HG02623 (cell line): ENCODE data around the gene MRPL19.

Source experiments
- ATAC-seq: cut with Tn5 transposase; IDR thresholded peaks from one replicate; pipeline ENCODE4 v1.9.1; 2021; ENCODE audit warnings: moderate library complexity; ENCODE audit not compliant: unreplicated experiment

The MRPL19 gene

DNA sequence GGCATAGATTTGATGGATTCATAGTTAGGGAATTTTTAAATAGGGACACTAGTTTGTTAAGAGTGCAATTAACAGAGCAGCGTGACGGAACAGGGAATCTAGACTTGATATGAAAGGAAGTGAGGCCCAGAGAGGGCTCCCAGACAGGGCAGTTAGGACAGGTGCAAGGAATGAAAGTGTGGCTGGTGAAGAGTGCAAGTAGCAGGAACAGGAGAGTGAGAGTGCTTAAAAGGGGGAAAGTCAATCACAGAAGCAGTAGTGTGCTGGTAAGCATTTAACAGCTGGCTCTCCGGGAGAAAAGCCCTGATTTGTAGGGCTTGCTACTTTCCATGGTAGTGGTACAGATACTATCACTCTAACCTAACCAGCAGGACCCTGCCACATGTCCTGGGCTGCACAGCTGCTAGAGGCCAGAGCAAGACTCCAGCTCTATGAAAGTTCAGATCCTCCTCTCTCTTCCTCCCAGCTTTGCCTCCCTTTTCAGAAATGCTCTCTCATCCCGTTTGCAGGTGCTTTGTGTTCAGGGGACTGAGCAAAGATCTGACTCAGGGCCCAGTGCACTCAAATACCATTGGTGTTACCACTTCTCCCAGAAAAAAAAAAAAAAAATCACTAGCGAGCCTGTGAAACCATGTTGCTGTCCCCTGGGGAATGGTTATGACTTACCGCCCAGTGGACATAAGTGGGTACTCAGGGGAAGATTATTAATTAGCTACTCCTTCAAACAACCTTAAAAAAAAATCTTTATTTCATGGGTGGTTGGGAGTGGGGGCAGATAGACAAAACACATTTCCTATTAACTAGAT is 82.2 kb downstream of the MRPL19 start:
- no peak for ATAC-seq

DNA sequence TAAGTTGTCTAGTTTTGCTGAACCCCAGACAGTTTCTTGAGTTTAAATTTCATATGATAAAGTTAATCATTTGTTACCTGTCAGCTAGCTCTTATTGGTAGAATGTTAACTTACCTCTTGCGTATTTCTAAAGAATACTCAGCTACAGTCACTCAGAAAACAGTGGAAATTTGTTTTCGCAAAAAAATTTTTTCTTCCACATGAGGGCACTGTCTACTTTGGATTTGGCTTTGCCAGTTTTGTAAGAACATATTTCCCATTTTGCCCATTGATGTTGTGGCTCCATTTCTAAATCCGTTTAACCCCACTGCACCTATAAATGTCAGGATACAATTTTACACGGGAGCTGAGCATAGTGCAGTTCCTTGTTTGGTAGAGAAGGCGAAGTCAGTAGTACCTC is 83.3 kb downstream of the MRPL19 start:
- no peak for ATAC-seq

DNA sequence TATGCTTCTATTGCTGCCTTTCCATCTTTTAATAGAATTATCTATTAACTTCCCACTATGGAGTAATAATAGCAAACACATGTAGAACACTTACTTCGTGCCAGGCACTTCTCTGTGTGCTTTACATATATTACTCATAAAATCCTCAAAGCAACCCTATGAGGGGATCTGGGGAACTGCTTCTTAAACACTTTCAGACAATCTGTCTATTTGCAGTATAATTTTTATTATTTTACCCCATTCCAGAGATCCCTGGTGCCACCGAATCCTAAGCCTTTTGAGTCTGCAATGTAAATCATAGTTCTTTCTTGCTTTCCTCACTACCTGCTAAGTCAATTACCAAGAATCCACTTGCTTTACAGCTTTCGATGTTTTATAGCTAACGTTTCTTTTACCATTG is 89.7 kb downstream of the MRPL19 start:
- ATAC-seq: no peak

DNA sequence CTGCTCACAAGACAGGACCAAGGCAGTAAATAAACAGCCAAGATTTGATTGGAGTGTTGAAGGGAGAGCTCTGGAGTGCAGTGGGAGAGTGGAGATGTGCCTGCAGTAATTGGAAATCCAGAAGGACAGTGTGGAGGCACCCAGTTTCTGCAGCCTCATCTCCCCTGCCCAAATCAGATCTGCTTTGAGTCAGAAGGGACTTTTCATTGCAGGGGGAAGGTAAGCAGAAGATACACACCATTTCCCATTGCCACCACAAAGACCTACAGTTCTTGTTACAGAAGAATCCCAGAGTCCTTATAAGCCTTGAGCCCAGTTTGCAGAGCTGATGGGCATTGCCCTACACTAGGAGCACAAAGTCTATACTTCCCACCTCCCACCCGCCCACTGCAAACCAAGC is 91.4 kb downstream of the MRPL19 start:
- ATAC-seq: no peak
